Thymus (tissue), 11 donors: ENCODE data around the gene DVL1. TPM values are rescaled to one million over a fixed set of nuclear protein-coding genes. Genes with fewer than 3 reads are reported as not detected.
"Not testable (repeated sequence)": the region's sequence is repeated elsewhere in the genome, so short reads cannot be mapped to it uniquely, and the experiment has no call there.

Experiments used
- DNase-seq, 9 donors: peaks; one replicate each; pipeline ENCODE4 v3.0.0-alpha.2; 2013; ENCODE audit warnings: low spot score in 9 of 9, low read depth in 6 of 9, missing footprints in 1 of 9
- H3K27ac ChIP-seq, 2 donors: one replicate each; pipeline ENCODE4 v1.5.1; 2013; ENCODE audit warnings: control low read depth in 1 of 2, low read depth in 1 of 2, low read length in 1 of 2, mild to moderate bottlenecking in 1 of 2, moderate library complexity in 1 of 2
- H3K27me3 ChIP-seq, 2 donors: one replicate each; pipeline ENCODE4 v1.5.1; 2013; ENCODE audit warnings: low read length in 1 of 2; ENCODE audit not compliant: control insufficient read depth in 2 of 2, insufficient read depth in 1 of 2
- H3K36me3 ChIP-seq, 2 donors: one replicate each; pipeline ENCODE4 v1.5.1; 2013; ENCODE audit warnings: low read length in 1 of 2, mild to moderate bottlenecking in 1 of 2, moderate library complexity in 1 of 2; ENCODE audit not compliant: control insufficient read depth in 2 of 2, insufficient read depth in 2 of 2
- H3K4me1 ChIP-seq, 2 donors: one replicate each; pipeline ENCODE4 v1.5.1; 2013; ENCODE audit warnings: low read length in 2 of 2; ENCODE audit not compliant: control insufficient read depth in 2 of 2, insufficient read depth in 2 of 2
- H3K4me3 ChIP-seq, 2 donors: one replicate each; pipeline ENCODE4 v1.5.1; 2013; ENCODE audit warnings: low read length in 2 of 2, control low read depth in 1 of 2, mild to moderate bottlenecking in 1 of 2
- H3K9me3 ChIP-seq, 2 donors: one replicate each; pipeline ENCODE4 v1.5.1; 2013; ENCODE audit warnings: low read length in 1 of 2, mild to moderate bottlenecking in 1 of 2; ENCODE audit not compliant: control insufficient read depth in 2 of 2, insufficient read depth in 1 of 2
- WGBS: extraction: QIAGEN DNeasy Blood & Tissue Kit; methylation state at CpG from one replicate; pipeline ENCODE4 v1.1.7; 2013; 5-methylcytosine and 5-hydroxymethylcytosine counted together
- polyA plus RNA-seq: library from polyadenylated mRNA; stranded (reverse); fragments of 200-250 nt; gene quantifications from one replicate; pipeline ENCODE4 v1.2.3, GENCODE V29; 2013
- total RNA-seq: library from RNA; stranded (reverse); fragments of 120-200 nt; gene quantifications from one replicate; pipeline ENCODE4 v1.2.4, GENCODE V29; 2013
- donor health status: healthy.

The DVL1 gene
- total and polyA plus RNA-seq, 2 donors = 19.6 to 40.9 TPM

DNA sequence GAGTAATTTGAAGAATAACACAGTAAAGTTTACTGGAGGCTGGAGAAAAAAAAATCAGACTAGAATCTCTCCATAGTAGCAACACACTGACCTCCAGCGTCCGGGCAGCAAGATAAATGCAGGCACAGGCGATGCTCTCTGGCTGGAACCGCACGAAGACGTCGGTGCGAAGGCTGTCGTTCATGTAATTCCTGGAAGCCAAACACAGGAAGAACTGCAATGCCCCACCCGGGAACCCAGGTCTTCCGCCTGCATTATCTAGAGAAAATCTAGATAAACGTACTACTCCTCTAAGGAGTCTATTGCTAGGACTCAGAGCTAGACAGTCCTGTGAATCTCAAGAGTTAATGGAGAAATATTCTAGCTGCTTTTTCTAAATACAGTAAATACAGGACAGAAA lies 41.5 kb upstream of the DVL1 start:
- H3K9me3 ChIP-seq = peaks cover 0 to 5% of the 10 kb centered on the region in 2 donors
- no peaks in the 10 kb centered on the region for H3K4me1 ChIP-seq
- H3K36me3 ChIP-seq = peaks cover 96 to 97% of the 10 kb centered on the region in 2 donors
- H3K4me3 ChIP-seq = no peak overlapping the region
- WGBS = 97% methylated on average over 12 of the region's 12 CpGs
- no peak overlapping the region for H3K27ac ChIP-seq
- H3K27me3 ChIP-seq = no peaks in the 10 kb centered on the region
- no peak for DNase-seq

DNA sequence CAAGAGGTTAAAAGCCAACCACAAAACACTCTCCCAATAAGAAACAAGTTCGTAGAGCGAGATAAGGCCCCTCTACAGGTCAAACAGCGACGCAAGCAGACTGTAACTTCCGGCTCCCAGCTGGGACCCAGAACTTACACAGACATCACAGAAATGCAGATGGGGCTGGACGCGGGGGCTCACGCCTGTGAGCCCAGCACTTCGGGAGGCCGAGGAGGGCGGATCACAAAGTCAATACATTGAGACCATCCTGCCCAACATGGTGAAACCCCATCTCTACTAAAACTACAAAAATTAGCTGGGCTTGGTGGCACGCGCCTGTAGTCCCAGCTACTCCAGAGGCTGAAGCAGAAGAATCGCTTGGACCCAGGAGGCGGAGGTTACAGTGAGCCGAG lies 38.9 kb upstream of the DVL1 start:
- DNase-seq = no peak
- Histone ChIP-seq H3K4me1 (no peaks in the 10 kb centered on the region), H3K4me3 (no peak overlapping the region), H3K27me3 (no peaks in the 10 kb centered on the region), H3K9me3 (peaks cover 0 to 5% of the 10 kb centered on the region in 2 donors), H3K36me3 (peaks cover 76 to 78% of the 10 kb centered on the region in 2 donors), H3K27ac (no peak overlapping the region)
- 98% methylated on average over 16 of the region's 16 CpGs for WGBS

DNA sequence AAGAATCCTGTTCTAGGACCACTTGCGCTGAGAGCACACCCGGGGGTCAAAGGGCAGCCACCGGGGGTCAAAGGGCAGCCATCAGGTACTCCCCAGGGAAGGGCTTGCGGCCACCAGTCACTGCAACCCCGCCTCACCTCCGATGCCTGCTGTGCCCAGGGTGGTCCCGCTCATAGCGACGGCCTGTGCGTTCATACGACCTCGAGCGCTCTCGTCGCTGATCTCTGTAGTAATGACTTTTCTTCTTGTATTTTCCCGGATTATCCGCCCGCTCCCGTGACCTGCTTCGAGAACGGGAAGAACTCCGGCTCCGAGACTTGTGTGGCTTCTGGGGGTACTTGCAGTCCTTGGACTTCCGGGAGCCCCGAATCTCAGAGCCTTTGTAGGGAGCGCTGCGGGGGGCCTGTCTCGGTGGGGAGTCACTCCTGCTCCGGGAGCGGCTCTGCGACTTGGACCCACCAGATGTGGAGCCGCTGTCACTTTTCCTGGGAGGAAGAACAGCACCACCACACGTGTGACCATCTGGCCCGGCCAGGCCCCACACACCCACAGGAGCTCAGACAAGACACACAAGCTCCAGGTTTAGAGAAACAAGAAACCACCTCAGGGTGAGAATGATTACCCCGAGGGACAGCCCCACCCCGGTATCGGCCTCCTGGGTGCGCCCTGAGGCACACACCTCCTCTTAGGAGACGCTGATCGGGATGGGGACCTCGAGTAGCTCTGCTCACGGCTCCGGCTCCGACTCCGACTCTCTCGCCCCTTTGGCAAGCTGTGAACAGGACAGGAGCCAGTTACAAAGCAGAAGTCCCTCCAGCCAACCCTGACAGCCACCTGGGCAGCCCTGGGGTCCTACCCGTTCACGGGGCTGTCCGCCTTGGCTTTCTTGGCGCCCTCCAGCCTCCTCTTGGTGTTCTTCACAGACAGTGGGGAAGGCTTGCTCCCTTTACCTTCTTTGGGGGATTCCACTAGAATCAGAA lies 38.2 kb upstream of the DVL1 start:
- Histone ChIP-seq H3K27ac (no peak overlapping the region), H3K36me3 (peaks cover 69 to 71% of the 10 kb centered on the region in 2 donors), H3K4me1 (no peaks in the 10 kb centered on the region), H3K4me3 (no peak overlapping the region), H3K9me3 (peaks cover 0 to 5% of the 10 kb centered on the region in 2 donors), H3K27me3 (no peaks in the 10 kb centered on the region)
- no peak for DNase-seq
- 98% methylated on average over 50 of the region's 50 CpGs for WGBS

DNA sequence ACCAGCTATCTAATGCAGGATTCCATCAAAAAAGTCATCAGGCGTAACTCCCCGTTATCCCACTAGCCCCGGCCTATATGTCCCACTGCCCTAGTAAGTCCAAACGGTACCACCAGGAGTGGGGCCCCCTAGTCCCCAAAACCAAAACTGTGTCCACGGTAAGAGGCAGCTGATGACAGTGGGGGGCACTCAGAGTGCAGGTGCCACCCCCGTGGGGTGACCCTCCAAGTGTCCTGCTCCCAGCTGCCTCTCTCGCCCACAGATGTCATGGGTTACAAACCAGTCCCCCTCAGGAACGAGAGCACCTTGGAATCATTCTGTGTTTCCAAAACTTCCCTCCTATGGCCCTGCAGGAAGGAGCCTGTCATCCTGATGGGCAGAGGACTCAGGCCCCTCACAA lies 36.7 kb upstream of the DVL1 start:
- Histone ChIP-seq H3K36me3 (peaks cover 57 to 59% of the 10 kb centered on the region in 2 donors), H3K27me3 (no peaks in the 10 kb centered on the region), H3K9me3 (peaks cover 0 to 5% of the 10 kb centered on the region in 2 donors), H3K4me1 (no peaks in the 10 kb centered on the region), H3K4me3 (no peak overlapping the region), H3K27ac (no peak overlapping the region)
- DNase-seq = no peak
- WGBS = 96% methylated on average over 8 of the region's 8 CpGs

DNA sequence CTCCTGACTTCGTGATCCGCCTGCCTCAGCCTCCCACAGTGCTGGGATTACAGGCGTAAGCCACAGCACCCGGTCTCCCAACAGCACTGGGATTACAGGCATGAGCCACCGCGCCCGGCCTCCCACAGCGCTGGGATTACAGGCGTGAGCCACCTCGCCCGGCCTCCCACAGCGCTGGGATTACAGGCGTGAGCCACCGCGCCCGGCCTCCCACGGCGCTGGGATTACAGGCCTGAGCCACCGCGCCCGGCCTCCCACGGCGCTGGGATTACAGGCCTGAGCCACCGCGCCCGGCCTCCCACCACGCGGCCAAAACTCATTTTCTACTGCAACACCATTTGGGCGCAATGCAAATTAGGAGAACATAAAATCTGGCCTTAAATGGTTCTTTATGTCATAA lies 36.1 kb upstream of the DVL1 start:
- WGBS = 97% methylated on average over 29 of the region's 29 CpGs
- not testable (repeated sequence) for H3K27me3 ChIP-seq, H3K4me1 ChIP-seq, DNase-seq, H3K4me3 ChIP-seq, H3K27ac ChIP-seq, H3K9me3 ChIP-seq
- peaks cover 56 to 58% of the 10 kb centered on the region in 2 donors for H3K36me3 ChIP-seq

DNA sequence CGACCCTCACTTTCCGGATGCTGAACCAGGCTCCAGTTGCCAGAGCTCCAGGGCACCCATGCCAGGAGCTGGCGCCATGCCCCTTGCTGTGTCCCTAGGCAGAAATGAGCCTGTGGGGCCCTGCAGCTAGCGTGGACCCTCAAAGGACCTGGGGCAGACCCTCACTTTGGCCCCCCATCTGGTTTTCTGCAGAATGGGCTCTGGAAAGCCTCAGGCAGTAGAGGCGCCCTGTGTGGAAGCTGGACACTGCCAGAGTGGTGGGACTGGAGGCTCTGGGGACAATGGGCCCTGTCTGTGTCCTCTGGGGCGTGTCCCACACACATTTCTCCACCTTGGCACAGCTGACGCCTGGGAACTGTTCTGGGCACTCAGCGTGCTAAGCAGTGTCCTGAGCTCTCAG lies 32.1 kb upstream of the DVL1 start:
- H3K36me3 ChIP-seq = peaks cover 17 to 21% of the 10 kb centered on the region in 2 donors
- H3K9me3 ChIP-seq = no peaks in the 10 kb centered on the region
- WGBS = 84% methylated on average over 8 of the region's 8 CpGs
- no peak for DNase-seq
- no peaks in the 10 kb centered on the region for H3K4me1 ChIP-seq
- no peak overlapping the region for H3K4me3 ChIP-seq
- H3K27ac ChIP-seq = no peak overlapping the region
- no peaks in the 10 kb centered on the region for H3K27me3 ChIP-seq

DNA sequence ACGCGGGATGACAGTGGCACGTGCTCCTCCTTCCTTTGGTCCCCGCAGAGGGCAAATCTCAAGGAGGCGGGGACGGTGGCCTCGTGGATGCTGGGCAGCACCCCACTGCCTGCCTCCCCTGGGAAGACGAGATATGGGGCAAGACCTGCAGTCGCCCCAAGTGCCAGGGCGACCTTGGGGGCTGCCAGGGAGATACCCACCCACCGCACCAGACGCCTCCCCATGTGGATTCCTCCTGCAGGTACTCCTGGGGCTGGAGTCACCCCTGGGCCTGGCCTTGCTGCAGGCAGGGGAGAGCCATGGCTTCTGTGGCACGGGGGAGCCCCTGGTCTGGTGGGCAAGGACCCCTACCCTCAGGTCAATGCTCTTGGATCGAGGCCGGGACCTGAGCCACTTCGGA lies 31.6 kb upstream of the DVL1 start:
- Histone ChIP-seq H3K27ac (no peak overlapping the region), H3K4me1 (peaks cover 2 to 3% of the 10 kb centered on the region in 2 donors), H3K36me3 (peaks cover 13 to 16% of the 10 kb centered on the region in 2 donors), H3K4me3 (no peak overlapping the region), H3K27me3 (no peaks in the 10 kb centered on the region), H3K9me3 (no peaks in the 10 kb centered on the region)
- WGBS = 99% methylated on average over 16 of the region's 16 CpGs
- DNase-seq = no peak

DNA sequence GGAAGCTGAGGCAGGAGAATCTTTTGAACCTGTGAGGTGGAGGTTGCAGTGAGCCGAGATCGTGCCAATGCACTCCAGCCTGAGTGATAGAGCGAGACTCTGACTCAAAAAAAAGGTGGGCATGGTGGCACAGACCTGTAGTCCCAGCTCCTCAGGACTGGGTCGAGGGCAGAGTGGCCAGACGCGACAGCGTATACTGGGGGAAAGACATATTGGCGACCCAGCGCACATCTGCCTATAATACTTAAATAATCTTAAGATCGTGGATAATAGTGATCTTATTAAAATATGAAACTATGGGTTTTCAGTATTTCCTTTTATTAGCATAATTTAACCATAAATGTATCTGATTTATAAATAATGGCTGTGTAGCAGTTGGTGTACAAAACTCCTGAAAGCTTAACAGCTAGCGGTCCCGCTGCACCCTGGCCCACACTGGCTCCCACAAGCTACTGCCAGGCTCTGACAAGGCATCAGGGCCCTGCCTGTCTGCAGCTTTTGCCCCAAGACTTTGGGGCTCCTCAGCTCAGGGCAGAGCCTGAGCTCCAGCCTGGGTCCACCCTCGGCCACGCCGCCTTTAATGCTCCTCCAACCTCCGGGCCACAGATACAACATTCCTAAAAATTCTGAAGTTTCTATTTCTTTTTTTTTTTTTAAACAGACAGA lies 28.5 kb upstream of the DVL1 start:
- peaks cover 18 to 21% of the 10 kb centered on the region in 2 donors for H3K36me3 ChIP-seq
- H3K9me3 ChIP-seq = no peaks in the 10 kb centered on the region
- H3K27me3 ChIP-seq = no peaks in the 10 kb centered on the region
- H3K4me1 ChIP-seq = peaks cover 13 to 22% of the 10 kb centered on the region in 2 donors
- 97% methylated on average over 16 of the region's 16 CpGs for WGBS
- H3K4me3 ChIP-seq = no peak overlapping the region
- no peak overlapping the region for H3K27ac ChIP-seq
- no peak for DNase-seq
